K562 (cell line): ENCODE data around the gene MGRN1. TPM values are rescaled to one million over a fixed set of nuclear protein-coding genes. Genes with fewer than 3 reads are reported as not detected.

Source experiments
- CBX3 ChIP-seq, 2 experiments: IDR thresholded peaks; 1 replicate in 1 of 2; 2 replicates in 1 of 2; pipeline ENCODE4 v1.6.1; 2012; ENCODE audit warnings: inconsistent platforms in 2 of 2, low read length in 2 of 2, borderline replicate concordance in 1 of 2, control low read depth in 1 of 2
- CEBPZ ChIP-seq: fragments of 150-350 bp; IDR thresholded peaks from 2 replicates; pipeline ENCODE4 v1.6.1; 2014; ENCODE audit warnings: low read depth, mild to moderate bottlenecking, low read length, borderline replicate concordance
- ETV5 ChIP-seq: sonication (generic); formaldehyde crosslinking; IDR thresholded peaks from 2 replicates; pipeline ENCODE4 v1.4.0; 2020; ENCODE audit warnings: low read depth, mild to moderate bottlenecking, missing genetic modification reagents
- EWSR1 ChIP-seq: fragments of 450-650 bp; IDR thresholded peaks from 2 replicates; pipeline ENCODE4 v1.6.1; 2018; ENCODE audit warnings: borderline replicate concordance, mild to moderate bottlenecking, low read depth, moderate library complexity; ENCODE audit not compliant: partially characterized antibody
- HDAC8 ChIP-seq: fragments of 450-650 bp; IDR thresholded peaks from 2 replicates; pipeline ENCODE4 v1.6.1; 2016; ENCODE audit warnings: mild to moderate bottlenecking, missing genetic modification characterization, moderate library complexity, missing compliant biosample characterization
- KLF6 ChIP-seq: fragments of 250-450 bp; sonication (Bioruptor Pico); IDR thresholded peaks from 2 replicates; pipeline ENCODE4 v1.4.0; 2020; ENCODE audit warnings: mild to moderate bottlenecking, moderate library complexity, borderline replicate concordance
- MCM5 ChIP-seq: fragments of 450-650 bp; IDR thresholded peaks from 2 replicates; pipeline ENCODE4 v1.6.1; 2016; ENCODE audit warnings: low read depth
- NBN ChIP-seq: fragments of 450-650 bp; IDR thresholded peaks from 2 replicates; pipeline ENCODE4 v1.6.1; 2016; ENCODE audit warnings: low read depth, mild to moderate bottlenecking
- NFRKB ChIP-seq: fragments of 450-650 bp; IDR thresholded peaks from 2 replicates; pipeline ENCODE4 v1.6.1; 2016; ENCODE audit warnings: low read depth
- NR2C2 ChIP-seq, 2 experiments: fragments of 200-800 bp in 1 of 2; sonication (Bioruptor generic) in 1 of 2; sonication (generic) in 1 of 2; formaldehyde crosslinking in 1 of 2; IDR thresholded peaks; 2 replicates each; pipeline versions ENCODE4 v1.6.1 to v1.8.0; 2016 to 2022; ENCODE audit warnings: mild to moderate bottlenecking in 1 of 2, missing compliant biosample characterization in 1 of 2, missing genetic modification characterization in 1 of 2, missing genetic modification reagents in 1 of 2
- RBM22 ChIP-seq: fragments of 200-400 bp; formaldehyde crosslinking; IDR thresholded peaks from 2 replicates; pipeline ENCODE4 v1.6.1; 2018; ENCODE audit warnings: low read length, low read depth; ENCODE audit not compliant: poor library complexity, severe bottlenecking
- SMARCA4 ChIP-seq: fragments of 450-650 bp; IDR thresholded peaks from 2 replicates; pipeline ENCODE4 v1.6.1; 2016
- STAT5A ChIP-seq: IDR thresholded peaks from 2 replicates; pipeline ENCODE4 v1.6.1; 2012; ENCODE audit warnings: low read length, inconsistent platforms, borderline replicate concordance
- XRCC3 ChIP-seq: fragments of 450-650 bp; IDR thresholded peaks from 2 replicates; pipeline ENCODE4 v1.6.1; 2017; ENCODE audit warnings: mild to moderate bottlenecking, moderate library complexity
- ZFP1 ChIP-seq: fragments of 450-650 bp; formaldehyde crosslinking; IDR thresholded peaks from 2 replicates; pipeline ENCODE4 v1.4.0; 2020; ENCODE audit warnings: mild to moderate bottlenecking, mixed read lengths
- ZKSCAN1 ChIP-seq: fragments of 150-350 bp; IDR thresholded peaks from 2 replicates; pipeline ENCODE4 v1.6.1; 2016; ENCODE audit warnings: low read depth, low read length
- ZKSCAN3 ChIP-seq: fragments of 250-450 bp; sonication (Bioruptor Pico); IDR thresholded peaks from 2 replicates; pipeline ENCODE4 v1.4.0; 2020
- ZNF124 ChIP-seq: sonication (generic); formaldehyde crosslinking; IDR thresholded peaks from 2 replicates; pipeline ENCODE4 v1.8.1; 2022; ENCODE audit warnings: missing genetic modification reagents
- ZNF232 ChIP-seq: sonication (generic); formaldehyde crosslinking; IDR thresholded peaks from 2 replicates; pipeline ENCODE4 v1.8.0; 2022; ENCODE audit warnings: mild to moderate bottlenecking, missing genetic modification reagents
- ZNF589 ChIP-seq: fragments of 200-800 bp; sonication (Bioruptor generic); IDR thresholded peaks from 2 replicates; pipeline ENCODE4 v1.6.1; 2016; ENCODE audit warnings: low read depth, missing genetic modification characterization, missing compliant biosample characterization
- ZNF766 ChIP-seq: fragments of 200-800 bp; sonication (Bioruptor generic); conservative IDR thresholded peaks from 2 replicates; pipeline ENCODE4 v1.6.1; 2016; ENCODE audit warnings: missing genetic modification characterization, missing compliant biosample characterization
- polyA plus RNA-seq, 8 experiments: library from polyadenylated mRNA; depleted of rRNA in 4 of 8; stranded (reverse) in 5 of 8; unstranded in 3 of 8; fragments of >200 nt; fragmentation: Nextera tagmentation in 2 of 8; fragmentation: Illumina TruSeq in 1 of 8; extraction: Ambion mirVana in 2 of 8; extraction: Trizol in 1 of 8; gene quantifications; 2 replicates each; pipeline versions ENCODE4 v1.2.1 to v1.2.3, GENCODE V29; 2011 to 2014; ENCODE audit warnings: inconsistent platforms in 1 of 8, missing spikeins in 1 of 8
- total RNA-seq, 7 experiments: library from RNA; depleted of rRNA in 6 of 7; stranded (reverse); fragments of >200 nt in 6 of 7; fragmentation: Illumina TruSeq in 2 of 7; extraction: Trizol in 2 of 7; gene quantifications; 2 replicates each; pipeline versions ENCODE4 v1.2.1 to v1.2.3, GENCODE V29; 2011 to 2021; ENCODE audit warnings: low replicate concordance in 1 of 7
- TF ChIP-seq, protein P1 (sequence below): sonication (generic); formaldehyde crosslinking; IDR thresholded peaks from 2 replicates; pipeline ENCODE4 v1.4.0; 2020; ENCODE audit warnings: mild to moderate bottlenecking, missing genetic modification reagents
- TF ChIP-seq, protein P2 (sequence below): fragments of 250-450 bp; sonication (Bioruptor Pico); IDR thresholded peaks from 2 replicates; pipeline ENCODE4 v1.8.0; 2022; ENCODE audit warnings: inconsistent platforms, mild to moderate bottlenecking, moderate library complexity, borderline replicate concordance

The MGRN1 gene
- total and polyA plus RNA-seq, 9 of the 15 experiments (the other 6 are each of a cell fraction or from before 2014, with no cell fraction given), result 0.15 to 37.9 (median 6.0) TPM

- TF ChIP-seq NBN, result no peak
- TF ChIP-seq EWSR1, result no peak
- TF ChIP-seq, protein P1, sequence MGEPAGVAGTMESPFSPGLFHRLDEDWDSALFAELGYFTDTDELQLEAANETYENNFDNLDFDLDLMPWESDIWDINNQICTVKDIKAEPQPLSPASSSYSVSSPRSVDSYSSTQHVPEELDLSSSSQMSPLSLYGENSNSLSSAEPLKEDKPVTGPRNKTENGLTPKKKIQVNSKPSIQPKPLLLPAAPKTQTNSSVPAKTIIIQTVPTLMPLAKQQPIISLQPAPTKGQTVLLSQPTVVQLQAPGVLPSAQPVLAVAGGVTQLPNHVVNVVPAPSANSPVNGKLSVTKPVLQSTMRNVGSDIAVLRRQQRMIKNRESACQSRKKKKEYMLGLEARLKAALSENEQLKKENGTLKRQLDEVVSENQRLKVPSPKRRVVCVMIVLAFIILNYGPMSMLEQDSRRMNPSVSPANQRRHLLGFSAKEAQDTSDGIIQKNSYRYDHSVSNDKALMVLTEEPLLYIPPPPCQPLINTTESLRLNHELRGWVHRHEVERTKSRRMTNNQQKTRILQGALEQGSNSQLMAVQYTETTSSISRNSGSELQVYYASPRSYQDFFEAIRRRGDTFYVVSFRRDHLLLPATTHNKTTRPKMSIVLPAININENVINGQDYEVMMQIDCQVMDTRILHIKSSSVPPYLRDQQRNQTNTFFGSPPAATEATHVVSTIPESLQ, result 0 out of 2 replicates have a peak, but pooled peaks have one; percentile 48
- no peak for TF ChIP-seq ZFP1 (CRISPR knock-in tag)
- no peak for TF ChIP-seq XRCC3
- no peak for TF ChIP-seq CBX3 (IDR thresholded peaks at IDR 0.05; ENCODE audit: borderline replicate concordance in 1 of 2, low read length in 2 of 2)
- TF ChIP-seq ETV5 (CRISPR knock-in tag), result peak; percentile 77
- TF ChIP-seq SMARCA4, result no peak
- TF ChIP-seq NR2C2 (CRISPR knock-in tag; IDR thresholded peaks at IDR 0.05), result peak; percentile 98
- peak; percentile 100 for TF ChIP-seq NR2C2 (tag; IDR thresholded peaks at IDR 0.05)
- TF ChIP-seq, protein P2, sequence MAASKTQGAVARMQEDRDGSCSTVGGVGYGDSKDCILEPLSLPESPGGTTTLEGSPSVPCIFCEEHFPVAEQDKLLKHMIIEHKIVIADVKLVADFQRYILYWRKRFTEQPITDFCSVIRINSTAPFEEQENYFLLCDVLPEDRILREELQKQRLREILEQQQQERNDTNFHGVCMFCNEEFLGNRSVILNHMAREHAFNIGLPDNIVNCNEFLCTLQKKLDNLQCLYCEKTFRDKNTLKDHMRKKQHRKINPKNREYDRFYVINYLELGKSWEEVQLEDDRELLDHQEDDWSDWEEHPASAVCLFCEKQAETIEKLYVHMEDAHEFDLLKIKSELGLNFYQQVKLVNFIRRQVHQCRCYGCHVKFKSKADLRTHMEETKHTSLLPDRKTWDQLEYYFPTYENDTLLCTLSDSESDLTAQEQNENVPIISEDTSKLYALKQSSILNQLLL (CRISPR knock-in tag), result no peak
- no peak for TF ChIP-seq CEBPZ
- no peak for TF ChIP-seq ZNF589 (CRISPR knock-in tag)
- TF ChIP-seq STAT5A, result no peak
- 0 out of 2 replicates have a peak, but pooled peaks have one; percentile 33 for TF ChIP-seq HDAC8 (tag)
- TF ChIP-seq ZKSCAN3 (CRISPR knock-in tag), result no peak
- TF ChIP-seq KLF6, result no peak
- no peak for TF ChIP-seq RBM22
- no peak for TF ChIP-seq NFRKB
- TF ChIP-seq ZNF766 (CRISPR knock-in tag), result no peak
- no peak for TF ChIP-seq ZNF232 (CRISPR knock-in tag)
- TF ChIP-seq ZNF124 (CRISPR knock-in tag), result no peak
- no peak; the same call in 1 of the 2 replicates for TF ChIP-seq ZKSCAN1
- no peak for TF ChIP-seq MCM5
These were observed 109.6 kb downstream of the MGRN1 start, which contains the start of the genes ANKS3 and DNAAF8 (continued) for GRCh38 chr16:4734063-4734729.
